ENCODE measurements around the gene TPRG1.

DNA sequence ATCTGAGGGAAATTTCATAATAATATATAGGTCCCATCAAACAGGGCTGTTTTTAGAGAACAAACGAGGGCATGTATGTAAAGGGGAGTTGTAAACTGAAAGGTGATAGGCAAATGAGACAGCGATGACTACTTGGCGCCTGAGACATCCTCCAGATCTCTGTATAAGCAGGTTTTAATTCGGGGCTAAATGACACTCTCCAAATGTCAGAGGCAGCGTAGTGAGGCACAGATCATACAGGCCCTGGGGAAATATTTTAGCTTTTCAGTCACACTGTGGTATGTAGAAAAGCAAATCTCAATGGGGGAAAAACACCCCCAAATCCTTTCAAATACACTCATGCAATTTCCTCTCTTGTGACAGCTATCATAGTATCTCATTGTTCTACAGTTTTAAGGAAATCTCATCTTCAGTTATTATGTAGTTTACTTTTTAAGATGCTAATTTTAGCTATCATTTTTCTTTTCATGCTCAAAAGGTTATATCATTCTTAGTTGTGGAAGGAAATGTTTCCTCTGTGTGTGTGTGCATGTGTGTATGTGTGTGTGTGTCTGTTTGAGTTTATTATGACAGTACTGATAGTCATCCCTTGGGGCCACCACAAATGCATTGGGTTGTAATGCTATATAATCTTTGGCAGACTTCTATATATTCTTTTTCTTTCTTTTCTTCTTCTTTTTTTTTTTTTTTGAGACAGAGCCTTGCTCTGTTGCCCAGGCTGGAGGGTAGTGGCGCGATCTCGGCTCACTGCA, 1.1 kb downstream of the TPRG1 start:
- TF ChIP-seq ZNF274 (IDR thresholded peaks at IDR 0.05; ENCODE audit: low read depth, low read length) (no peak), YY1 (IDR thresholded peaks at IDR 0.05; ENCODE audit: insufficient read depth, insufficient read length) (no peak)

All from NT2/D1 (cell line).